HepG2 (cell line): ENCODE data around the gene KCNS1. TPM values are rescaled to one million over a fixed set of nuclear protein-coding genes. Genes with fewer than 3 reads are reported as not detected.

Source experiments
- CCAR2 ChIP-seq: fragments of 200-400 bp; formaldehyde crosslinking; optimal IDR thresholded peaks from 2 replicates; pipeline ENCODE3; 2018; ENCODE audit warnings: low read depth, mild to moderate bottlenecking, low read length, moderate library complexity
- MAFF ChIP-seq: IDR thresholded peaks from 2 replicates; pipeline ENCODE4 v1.6.1; 2011; ENCODE audit warnings: low read depth, low read length, improper control_type of control experiment
- RAD21 ChIP-seq: fragments of 450-650 bp; formaldehyde crosslinking; IDR thresholded peaks from 2 replicates; pipeline ENCODE4 v1.5.0; 2020; ENCODE audit warnings: mild to moderate bottlenecking
- TAF15 ChIP-seq: fragments of 200-400 bp; formaldehyde crosslinking; IDR thresholded peaks from one replicate; pipeline ENCODE4 v1.6.1; 2018; ENCODE audit warnings: mild to moderate bottlenecking, low read depth, low read length; ENCODE audit not compliant: poor library complexity, severe bottlenecking
- TEAD3 ChIP-seq: optimal IDR thresholded peaks from 2 replicates; pipeline ENCODE3; 2016; ENCODE audit warnings: borderline replicate concordance
- ZC3H4 ChIP-seq: sonication (generic); formaldehyde crosslinking; IDR thresholded peaks from 2 replicates; pipeline ENCODE4 v1.4.0; 2020; ENCODE audit warnings: missing genetic modification reagents, borderline replicate concordance
- ZNF30 ChIP-seq: sonication (generic); formaldehyde crosslinking; IDR thresholded peaks from 2 replicates; pipeline ENCODE4 v1.5.0; 2020; ENCODE audit warnings: mild to moderate bottlenecking, missing genetic modification reagents
- ZNF329 ChIP-seq: sonication (generic); formaldehyde crosslinking; IDR thresholded peaks from 2 replicates; pipeline ENCODE4 v1.9.0; 2021; ENCODE audit warnings: low read depth, mild to moderate bottlenecking, missing genetic modification reagents
- ZNF552 ChIP-seq: sonication (generic); formaldehyde crosslinking; IDR thresholded peaks from 2 replicates; pipeline ENCODE4 v1.9.0; 2022; ENCODE audit warnings: missing genetic modification reagents, mild to moderate bottlenecking, borderline replicate concordance
- ZNF816 ChIP-seq: sonication (generic); formaldehyde crosslinking; IDR thresholded peaks from 2 replicates; pipeline ENCODE4 v1.8.0; 2022; ENCODE audit warnings: missing genetic modification reagents, mild to moderate bottlenecking, borderline replicate concordance
- ZNF83 ChIP-seq: sonication (generic); formaldehyde crosslinking; IDR thresholded peaks from 2 replicates; pipeline ENCODE4 v1.4.0; 2020; ENCODE audit warnings: missing genetic modification reagents, mild to moderate bottlenecking, borderline replicate concordance
- polyA plus RNA-seq, 8 experiments: library from polyadenylated mRNA; depleted of rRNA in 3 of 8; stranded (reverse) in 7 of 8; unstranded in 1 of 8; fragments of >200 nt; fragmentation: Illumina TruSeq in 4 of 8; extraction: Trizol in 4 of 8; gene quantifications; 2 replicates each; pipeline versions ENCODE4 v1.2.1 to v1.2.3, GENCODE V29; 2011 to 2016; ENCODE audit warnings: low read depth in 4 of 8, missing spikeins in 1 of 8, mixed read lengths in 1 of 8; ENCODE audit not compliant: insufficient read depth in 1 of 8
- total RNA-seq, 5 experiments: library from RNA; depleted of rRNA; stranded (reverse); fragments of >200 nt; fragmentation: Illumina TruSeq; extraction: Trizol; gene quantifications; 2 replicates each; pipeline ENCODE4 v1.2.3, GENCODE V29; 2016; ENCODE audit warnings: low read depth in 1 of 5
- TF ChIP-seq, protein P1 (sequence below): sonication (generic); formaldehyde crosslinking; IDR thresholded peaks from 2 replicates; pipeline ENCODE4 v1.5.0; 2020; ENCODE audit warnings: missing genetic modification reagents
- TF ChIP-seq, protein P2 (sequence below): sonication (generic); formaldehyde crosslinking; IDR thresholded peaks from 2 replicates; pipeline ENCODE4 v1.5.0; 2020; ENCODE audit warnings: missing genetic modification reagents

KCNS1 gene
- total and polyA plus RNA-seq, 2 of the 13 experiments (the other 11 are each of a cell fraction or from before 2014, with no cell fraction given), result 0.03 TPM; not detected in 1

DNA sequence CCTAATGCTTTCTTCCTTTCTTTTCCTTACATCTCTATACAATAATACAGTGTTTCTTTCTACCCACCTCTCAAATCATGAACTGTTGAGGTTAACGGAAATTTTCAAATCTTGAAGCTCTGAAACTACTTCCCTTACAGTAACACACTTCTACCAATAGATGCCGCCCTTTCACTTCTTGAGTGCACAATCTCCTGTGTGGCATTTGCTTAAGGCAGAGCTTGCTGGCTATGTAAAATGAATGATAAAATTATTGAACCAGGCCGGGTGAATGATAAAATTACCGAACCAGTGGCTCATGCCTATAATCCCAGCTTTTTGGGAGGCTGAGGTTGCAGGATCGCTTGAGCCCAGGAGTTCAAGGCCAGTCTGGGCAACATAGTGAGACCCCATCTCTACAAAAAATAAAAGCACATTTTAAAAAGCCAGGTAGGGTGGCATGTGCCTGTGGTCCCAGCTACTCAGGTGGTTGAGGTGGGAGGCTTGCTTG is 56.8 kb downstream of the KCNS1 start (continued):
- TF ChIP-seq, protein P1, sequence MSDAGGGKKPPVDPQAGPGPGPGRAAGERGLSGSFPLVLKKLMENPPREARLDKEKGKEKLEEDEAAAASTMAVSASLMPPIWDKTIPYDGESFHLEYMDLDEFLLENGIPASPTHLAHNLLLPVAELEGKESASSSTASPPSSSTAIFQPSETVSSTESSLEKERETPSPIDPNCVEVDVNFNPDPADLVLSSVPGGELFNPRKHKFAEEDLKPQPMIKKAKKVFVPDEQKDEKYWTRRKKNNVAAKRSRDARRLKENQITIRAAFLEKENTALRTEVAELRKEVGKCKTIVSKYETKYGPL (CRISPR knock-in tag), result no peak
- TF ChIP-seq ZNF329 (no peak), ZNF816 (CRISPR knock-in tag) (0 out of 2 replicates have a peak, but pooled peaks have one; percentile 25), TEAD3 (CRISPR knock-in tag) (peak; percentile 51), RAD21 (CRISPR knock-in tag) (peak; percentile 84), ZC3H4 (CRISPR knock-in tag) (no peak), TAF15 (no peak), ZNF83 (CRISPR knock-in tag) (no peak), ZNF552 (CRISPR knock-in tag) (no peak), CCAR2 (no peak), ZNF30 (CRISPR knock-in tag) (no peak), MAFF (0 out of 2 replicates have a peak, but pooled peaks have one; percentile 3)
- TF ChIP-seq, protein P2, sequence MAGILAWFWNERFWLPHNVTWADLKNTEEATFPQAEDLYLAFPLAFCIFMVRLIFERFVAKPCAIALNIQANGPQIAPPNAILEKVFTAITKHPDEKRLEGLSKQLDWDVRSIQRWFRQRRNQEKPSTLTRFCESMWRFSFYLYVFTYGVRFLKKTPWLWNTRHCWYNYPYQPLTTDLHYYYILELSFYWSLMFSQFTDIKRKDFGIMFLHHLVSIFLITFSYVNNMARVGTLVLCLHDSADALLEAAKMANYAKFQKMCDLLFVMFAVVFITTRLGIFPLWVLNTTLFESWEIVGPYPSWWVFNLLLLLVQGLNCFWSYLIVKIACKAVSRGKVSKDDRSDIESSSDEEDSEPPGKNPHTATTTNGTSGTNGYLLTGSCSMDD (CRISPR knock-in tag), result no peak
